ENCODE measurements around the gene BCORL1.

- no peak for TF ChIP-seq CTCF (conservative IDR thresholded peaks at IDR 0.05)
- TF ChIP-seq EZH2 (IDR thresholded peaks at IDR 0.05; ENCODE audit: low read depth) = no peak
Observed at GRCh38 chrX:129956145-129956544, 26.3 kb upstream of the BCORL1 start.
